Mesenchymal stem cell (in vitro differentiated cells and primary cell): ENCODE data around the gene FOXC1.

Source experiments
- DNase-seq: peaks from one replicate; pipeline ENCODE4 v3.0.0-alpha.2; 2013
- H2AFZ ChIP-seq: one replicate; pipeline ENCODE4 v1.6.1; 2013; ENCODE audit warnings: low read depth, mild to moderate bottlenecking, control low read depth, inconsistent platforms, low read length, moderate library complexity
- H2AK5ac ChIP-seq: 2 replicates; pipeline ENCODE4 v1.6.1; 2013; ENCODE audit warnings: low read length, moderate library complexity, mild to moderate bottlenecking, inconsistent platforms; ENCODE audit not compliant: severe bottlenecking
- H2BK120ac ChIP-seq: one replicate; pipeline ENCODE4 v1.6.1; 2013; ENCODE audit warnings: low read depth, mild to moderate bottlenecking, inconsistent platforms, low read length, moderate library complexity
- H2BK12ac ChIP-seq, 2 experiments: one replicate each; pipeline ENCODE4 v1.6.1; 2013; ENCODE audit warnings: inconsistent platforms in 2 of 2, low read length in 2 of 2, mild to moderate bottlenecking in 2 of 2, moderate library complexity in 2 of 2, control low read depth in 1 of 2
- H2BK15ac ChIP-seq: one replicate; pipeline ENCODE4 v1.6.1; 2013; ENCODE audit warnings: mild to moderate bottlenecking, low read depth, inconsistent platforms; ENCODE audit not compliant: poor library complexity, severe bottlenecking
- H2BK5ac ChIP-seq: 2 replicates; pipeline ENCODE4 v1.6.1; 2013; ENCODE audit warnings: low read depth, mild to moderate bottlenecking, low read length, control low read depth, inconsistent platforms; ENCODE audit not compliant: poor library complexity, severe bottlenecking
- H3K14ac ChIP-seq, 2 experiments: one replicate each; pipeline ENCODE4 v1.6.1; 2013; ENCODE audit warnings: inconsistent platforms in 2 of 2, low read length in 2 of 2, control low read depth in 1 of 2, mild to moderate bottlenecking in 1 of 2, moderate library complexity in 1 of 2
- H3K18ac ChIP-seq, 2 experiments: one replicate each; pipeline ENCODE4 v1.6.1; 2013; ENCODE audit warnings: inconsistent platforms in 2 of 2, low read length in 2 of 2, control low read depth in 1 of 2, low read depth in 1 of 2, mild to moderate bottlenecking in 1 of 2
- H3K23ac ChIP-seq, 2 experiments: one replicate each; pipeline ENCODE4 v1.6.1; 2013; ENCODE audit warnings: inconsistent platforms in 2 of 2, low read length in 2 of 2, mild to moderate bottlenecking in 2 of 2, moderate library complexity in 2 of 2, control low read depth in 1 of 2
- H3K27ac ChIP-seq: 2 replicates; pipeline ENCODE4 v1.5.1; 2013; ENCODE audit warnings: mild to moderate bottlenecking, moderate library complexity, low read length, control low read depth, inconsistent platforms; ENCODE audit not compliant: poor library complexity, severe bottlenecking
- H3K27me3 ChIP-seq, 2 experiments: 2 replicates each; pipeline versions ENCODE4 v1.6.1 to v1.7.0; 2013; ENCODE audit warnings: low read length in 2 of 2, mild to moderate bottlenecking in 2 of 2, moderate library complexity in 2 of 2, control low read depth in 1 of 2, inconsistent platforms in 1 of 2; ENCODE audit not compliant: control insufficient read depth in 1 of 2, insufficient read depth in 1 of 2
- H3K36me3 ChIP-seq, 2 experiments: 2 replicates each; pipeline versions ENCODE4 v1.6.1 to v1.7.0; 2013; ENCODE audit warnings: low read length in 2 of 2, control low read depth in 1 of 2, inconsistent platforms in 1 of 2, low read depth in 1 of 2, mild to moderate bottlenecking in 1 of 2; ENCODE audit not compliant: insufficient read depth in 2 of 2, control insufficient read depth in 1 of 2
- H3K4ac ChIP-seq, 2 experiments: one replicate each; pipeline ENCODE4 v1.6.1; 2013; ENCODE audit warnings: inconsistent platforms in 2 of 2, low read length in 2 of 2, mild to moderate bottlenecking in 2 of 2, moderate library complexity in 2 of 2, control low read depth in 1 of 2, low read depth in 1 of 2
- H3K4me1 ChIP-seq: 2 replicates; pipeline ENCODE4 v1.6.1; 2013; ENCODE audit warnings: low read depth, low read length, control low read depth; ENCODE audit not compliant: control insufficient read depth, insufficient read depth
- H3K4me2 ChIP-seq: 2 replicates; pipeline ENCODE4 v1.6.1; 2013; ENCODE audit warnings: low read length, mild to moderate bottlenecking, inconsistent platforms; ENCODE audit not compliant: poor library complexity, severe bottlenecking
- H3K4me3 ChIP-seq, 2 experiments: 2 replicates each; pipeline versions ENCODE4 v1.5.1 to v1.7.0; 2013; ENCODE audit warnings: low read length in 2 of 2, mild to moderate bottlenecking in 2 of 2, control low read depth in 1 of 2, low read depth in 1 of 2; ENCODE audit not compliant: insufficient read depth in 1 of 2
- H3K79me1 ChIP-seq: replicated peaks from 2 replicates; pipeline ENCODE4 v1.6.1; 2013; ENCODE audit warnings: mild to moderate bottlenecking, control low read depth, low read length, inconsistent platforms; ENCODE audit not compliant: poor library complexity, severe bottlenecking
- H3K9ac ChIP-seq: 2 replicates; pipeline ENCODE4 v1.7.0; 2013; ENCODE audit warnings: mild to moderate bottlenecking, low read length, moderate library complexity
- H3K9me3 ChIP-seq: 2 replicates; pipeline ENCODE4 v1.7.0; 2013; ENCODE audit warnings: mild to moderate bottlenecking, low read length; ENCODE audit not compliant: control insufficient read depth
- H4K8ac ChIP-seq: one replicate; pipeline ENCODE4 v1.6.1; 2013; ENCODE audit warnings: inconsistent platforms, mild to moderate bottlenecking, low read length, moderate library complexity
- H4K91ac ChIP-seq: one replicate; pipeline ENCODE4 v1.6.1; 2013; ENCODE audit warnings: mild to moderate bottlenecking, low read length, inconsistent platforms
- WGBS: methylation state at CpG from one replicate; pipeline ENCODE4 v1.1.7; 2013; ENCODE audit warnings: mixed read lengths; 5-methylcytosine and 5-hydroxymethylcytosine counted together

The FOXC1 gene

GRCh38 chr6:1622851-1623768, 13.4 kb downstream of the FOXC1 start:
- no peak overlapping the region for H2AK5ac ChIP-seq
- no peak overlapping the region for H3K4me3 ChIP-seq
- H3K9ac ChIP-seq = no peak overlapping the region
- H3K27ac ChIP-seq = no peak overlapping the region
- no peak overlapping the region for H2BK120ac ChIP-seq
- H3K27me3 ChIP-seq = peaks cover 51 to 63% of the 10 kb centered on the region in 2 experiments
- H3K79me1 ChIP-seq = no peaks in the 10 kb centered on the region
- no peak overlapping the region for H2AFZ ChIP-seq
- H4K91ac ChIP-seq = no peak overlapping the region
- H2BK5ac ChIP-seq = no peak overlapping the region
- H3K4me1 ChIP-seq = peaks cover 33% of the 10 kb centered on the region
- 47% methylated on average over 7 of the region's 8 CpGs for WGBS
- H2BK12ac ChIP-seq = no peak overlapping the region
- peaks cover 0 to 29% of the 10 kb centered on the region in 2 experiments for H3K36me3 ChIP-seq
- no peak overlapping the region for H2BK15ac ChIP-seq
- no peak for DNase-seq
- H3K23ac ChIP-seq = no peak overlapping the region
- H3K9me3 ChIP-seq = no peaks in the 10 kb centered on the region
- no peak overlapping the region for H4K8ac ChIP-seq
- no peak overlapping the region for H3K18ac ChIP-seq
- H3K14ac ChIP-seq = no peak overlapping the region
- no peak overlapping the region for H3K4ac ChIP-seq
- no peak overlapping the region for H3K4me2 ChIP-seq

GRCh38 chr6:1623769-1624057, 14.0 kb downstream of the FOXC1 start:
- Histone ChIP-seq H3K4me2 (peak overlapping the region; percentile 97), H2BK5ac (no peak overlapping the region), H4K8ac (no peak overlapping the region), H3K4ac (no peak overlapping the region), H2AK5ac (no peak overlapping the region), H3K14ac (no peak overlapping the region), H2BK120ac (no peak overlapping the region), H2BK12ac (no peak overlapping the region), H3K23ac (no peak overlapping the region), H3K79me1 (no peaks in the 10 kb centered on the region), H3K4me1 (peaks cover 31% of the 10 kb centered on the region), H2AFZ (no peak overlapping the region), H3K4me3 (peak overlapping the region in 1 of 2 experiments; percentile 59), H3K9ac (no peak overlapping the region), H3K36me3 (peaks cover 0 to 26% of the 10 kb centered on the region in 2 experiments), H4K91ac (no peak overlapping the region), H3K27ac (no peak overlapping the region), H3K27me3 (peaks cover 50 to 64% of the 10 kb centered on the region in 2 experiments), H3K18ac (no peak overlapping the region), H2BK15ac (no peak overlapping the region), H3K9me3 (no peaks in the 10 kb centered on the region)
- no peak for DNase-seq
- 6% methylated on average over 12 of the region's 12 CpGs for WGBS

- WGBS = 2% methylated on average over 40 of the region's 66 CpGs
- DNase-seq = no peak
- Histone ChIP-seq H3K4me3 (peak overlapping the region; percentile 59 to 86), H2BK120ac (no peak overlapping the region), H3K27ac (no peak overlapping the region), H3K23ac (no peak overlapping the region), H3K4me2 (peak overlapping the region; percentile 97), H4K91ac (no peak overlapping the region), H4K8ac (no peak overlapping the region), H3K36me3 (peaks cover 0 to 24% of the 10 kb centered on the region in 2 experiments), H3K18ac (no peak overlapping the region), H2BK15ac (no peak overlapping the region), H3K9me3 (no peaks in the 10 kb centered on the region), H2AFZ (no peak overlapping the region), H2BK12ac (no peak overlapping the region), H3K14ac (no peak overlapping the region), H3K79me1 (no peaks in the 10 kb centered on the region), H3K4ac (no peak overlapping the region), H3K4me1 (peaks cover 30% of the 10 kb centered on the region), H2BK5ac (no peak overlapping the region), H3K9ac (peak overlapping the region; percentile 80), H2AK5ac (no peak overlapping the region), H3K27me3 (peaks cover 50 to 63% of the 10 kb centered on the region in 2 experiments)
These were observed 14.5 kb downstream of the FOXC1 start for GRCh38 chr6:1624058-1624850.
